Ovary (tissue), 3 donors: Measurements from ENCODE around the gene C1orf21.

Source experiments
- CTCF ChIP-seq, 3 donors: fragments of 450-650 bp in 2 of 3; fragments of 200-600 bp in 1 of 3; IDR thresholded peaks; one replicate each; pipeline versions ENCODE4 v1.5.1 to v1.8.0; 2016 to 2022; ENCODE audit warnings: antibody characterized with exemption in 3 of 3, mild to moderate bottlenecking in 1 of 3
- EP300 ChIP-seq: sonication (generic); formaldehyde crosslinking; IDR thresholded peaks from one replicate; pipeline ENCODE4 v1.6.1; 2017; ENCODE audit warnings: antibody characterized with exemption
- donor health status: DM: no; HTN: no; CAD: no.

GRCh38 chr1:184629266-184629665 lies 242.4 kb downstream of the C1orf21 start:
- no peak for TF ChIP-seq CTCF (IDR thresholded peaks at IDR 0.05)
- no peak for TF ChIP-seq EP300
